Uterus (tissue), 2 donors: ENCODE results near the gene GGTA1.

ENCODE experiments used
- CTCF ChIP-seq, 4 experiments: fragments of 200-600 bp in 2 of 4; fragments of 450-650 bp in 2 of 4; sonication (generic) in 2 of 4; IDR thresholded peaks; one replicate each; pipeline ENCODE4 v1.5.1; 2016 to 2019; ENCODE audit warnings: antibody characterized with exemption in 4 of 4, mild to moderate bottlenecking in 2 of 4, moderate library complexity in 1 of 4
- POLR2A ChIP-seq, 2 donors: fragments of 450-650 bp; IDR thresholded peaks; one replicate each; pipeline ENCODE4 v1.6.1; 2016; ENCODE audit warnings: antibody characterized with exemption in 2 of 2, mild to moderate bottlenecking in 1 of 2, moderate library complexity in 1 of 2

GRCh38 chr9:121439016-121439415 is 60.6 kb downstream of the GGTA1 start:
- no peak for TF ChIP-seq CTCF (IDR thresholded peaks at IDR 0.05)
- TF ChIP-seq POLR2A (IDR thresholded peaks at IDR 0.05) = no peak
